GM18519 (cell line): ENCODE data around the gene RASA4B.
"Not testable (repeated sequence)": the region's sequence is repeated elsewhere in the genome, so short reads cannot be mapped to it uniquely, and the experiment has no call there.

Experiments
- ATAC-seq: cut with Tn5 transposase; IDR thresholded peaks from one replicate; pipeline ENCODE4 v1.9.1; 2021; ENCODE audit warnings: mild to moderate bottlenecking, moderate library complexity; ENCODE audit not compliant: unreplicated experiment, low FRiP score

Gene RASA4B

GRCh38 chr7:102517550-102518147, at the start of gene RASA4B:
RASA4B (minus strand) TSS chr7:102517777; CDS start chr7:102517710, 67 bp downstream.
- ATAC-seq, result peak; percentile 60

- ATAC-seq, result not testable (repeated sequence)
Observed at GRCh38 chr7:102550808-102551422, 33.3 kb upstream of the RASA4B start, which contains the start of gene SPDYE2. SPDYE2 (plus strand) TSS chr7:102551226; CDS start chr7:102553256, 2,030 bp downstream.

GRCh38 chr7:102546353-102546752, 28.8 kb upstream of the RASA4B start:
- peak; percentile 78 for ATAC-seq

GRCh38 chr7:102545288-102545687, 27.7 kb upstream of the RASA4B start:
- ATAC-seq, result not testable (repeated sequence)

GRCh38 chr7:102544372-102544771, 26.8 kb upstream of the RASA4B start:
- ATAC-seq, result not testable (repeated sequence)

GRCh38 chr7:102543596-102543995, 26.0 kb upstream of the RASA4B start, which contains the start of gene UPK3BL2:
UPK3BL2 (minus strand) TSS chr7:102543696; CDS start chr7:102543636, 60 bp downstream.
- not testable (repeated sequence) for ATAC-seq

- ATAC-seq, result not testable (repeated sequence)
Observed at GRCh38 chr7:102542771-102543170, 25.2 kb upstream of the RASA4B start.

- not testable (repeated sequence) for ATAC-seq
Observed at GRCh38 chr7:102542083-102542482, 24.5 kb upstream of the RASA4B start.

- not testable (repeated sequence) for ATAC-seq
Observed at GRCh38 chr7:102540604-102541003, 23.0 kb upstream of the RASA4B start.

- not testable (repeated sequence) for ATAC-seq
Observed at GRCh38 chr7:102535062-102535615, 17.6 kb upstream of the RASA4B start.

- not testable (repeated sequence) for ATAC-seq
Observed at GRCh38 chr7:102532127-102532526, 14.6 kb upstream of the RASA4B start.

GRCh38 chr7:102531583-102531982, 14.0 kb upstream of the RASA4B start:
- ATAC-seq, result not testable (repeated sequence)

GRCh38 chr7:102527822-102528793, 10.5 kb upstream of the RASA4B start:
- not testable (repeated sequence) for ATAC-seq

GRCh38 chr7:102527182-102527581, 9.6 kb upstream of the RASA4B start:
- not testable (repeated sequence) for ATAC-seq

GRCh38 chr7:102524803-102525202, 7.2 kb upstream of the RASA4B start:
- not testable (repeated sequence) for ATAC-seq

GRCh38 chr7:102520797-102521196, 3.2 kb upstream of the RASA4B start:
- ATAC-seq, result not testable (repeated sequence)

GRCh38 chr7:102516951-102517350, 626 bp downstream of the RASA4B start:
- not testable (repeated sequence) for ATAC-seq

GRCh38 chr7:102515889-102516288, 1.7 kb downstream of the RASA4B start:
- not testable (repeated sequence) for ATAC-seq

GRCh38 chr7:102514881-102515721, 2.5 kb downstream of the RASA4B start:
- ATAC-seq, result peak; percentile 47
